Measurements from ENCODE around the gene GID4. TPM values are rescaled to one million over a fixed set of nuclear protein-coding genes. Genes with fewer than 3 reads are reported as not detected.

GID4 gene
- total and polyA plus RNA-seq, 2 of the 13 experiments (the other 11 are each of a cell fraction or from before 2014, with no cell fraction given) = 4.3 to 6.1 TPM

DNA sequence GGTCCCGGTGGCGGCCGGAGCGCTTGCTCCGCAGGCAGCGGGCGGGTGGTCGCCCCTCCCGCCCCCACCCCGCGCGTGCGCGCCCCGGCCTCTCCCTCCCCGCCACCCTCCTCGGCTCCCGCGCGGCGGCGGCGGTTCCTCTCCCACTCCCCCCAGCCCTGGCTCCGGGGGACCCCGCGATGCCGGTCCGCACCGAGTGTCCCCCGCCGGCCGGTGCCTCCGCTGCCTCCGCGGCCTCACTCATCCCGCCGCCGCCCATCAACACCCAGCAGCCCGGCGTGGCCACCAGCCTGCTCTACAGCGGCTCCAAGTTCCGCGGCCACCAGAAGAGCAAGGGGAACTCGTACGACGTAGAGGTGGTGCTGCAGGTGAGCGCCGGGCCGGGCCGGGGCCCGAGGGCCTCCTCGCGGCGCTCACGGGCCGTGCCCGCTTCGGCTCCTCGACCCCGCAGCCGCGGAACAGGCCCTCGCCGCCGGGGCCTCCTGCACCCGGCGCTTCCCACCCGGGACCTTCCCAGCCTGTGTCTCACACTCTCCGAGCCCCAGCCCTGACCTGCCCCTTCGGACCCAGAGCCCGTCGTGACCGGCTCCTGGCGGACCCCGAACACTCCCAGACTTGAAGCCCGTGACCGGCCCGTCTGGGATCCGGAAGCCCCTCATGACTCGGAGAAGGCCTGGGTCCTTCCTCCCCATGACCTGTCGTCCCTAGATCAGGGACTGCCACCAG, 490 bp downstream of the GID4 start (continued):
- TF ChIP-seq, protein P1, sequence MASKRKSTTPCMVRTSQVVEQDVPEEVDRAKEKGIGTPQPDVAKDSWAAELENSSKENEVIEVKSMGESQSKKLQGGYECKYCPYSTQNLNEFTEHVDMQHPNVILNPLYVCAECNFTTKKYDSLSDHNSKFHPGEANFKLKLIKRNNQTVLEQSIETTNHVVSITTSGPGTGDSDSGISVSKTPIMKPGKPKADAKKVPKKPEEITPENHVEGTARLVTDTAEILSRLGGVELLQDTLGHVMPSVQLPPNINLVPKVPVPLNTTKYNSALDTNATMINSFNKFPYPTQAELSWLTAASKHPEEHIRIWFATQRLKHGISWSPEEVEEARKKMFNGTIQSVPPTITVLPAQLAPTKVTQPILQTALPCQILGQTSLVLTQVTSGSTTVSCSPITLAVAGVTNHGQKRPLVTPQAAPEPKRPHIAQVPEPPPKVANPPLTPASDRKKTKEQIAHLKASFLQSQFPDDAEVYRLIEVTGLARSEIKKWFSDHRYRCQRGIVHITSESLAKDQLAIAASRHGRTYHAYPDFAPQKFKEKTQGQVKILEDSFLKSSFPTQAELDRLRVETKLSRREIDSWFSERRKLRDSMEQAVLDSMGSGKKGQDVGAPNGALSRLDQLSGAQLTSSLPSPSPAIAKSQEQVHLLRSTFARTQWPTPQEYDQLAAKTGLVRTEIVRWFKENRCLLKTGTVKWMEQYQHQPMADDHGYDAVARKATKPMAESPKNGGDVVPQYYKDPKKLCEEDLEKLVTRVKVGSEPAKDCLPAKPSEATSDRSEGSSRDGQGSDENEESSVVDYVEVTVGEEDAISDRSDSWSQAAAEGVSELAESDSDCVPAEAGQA (IDR thresholded peaks at IDR 0.05; ENCODE audit: low read depth) = no peak
- TF ChIP-seq, protein P1 (CRISPR knock-in tag; IDR thresholded peaks at IDR 0.05; ENCODE audit: borderline replicate concordance) = 0 out of 2 replicates have a peak, but pooled peaks have one; percentile 3
- peak; percentile 43; the same call in 1 of the 2 replicates for TF ChIP-seq ZNF777 (CRISPR knock-in tag; IDR thresholded peaks at IDR 0.05)

DNA sequence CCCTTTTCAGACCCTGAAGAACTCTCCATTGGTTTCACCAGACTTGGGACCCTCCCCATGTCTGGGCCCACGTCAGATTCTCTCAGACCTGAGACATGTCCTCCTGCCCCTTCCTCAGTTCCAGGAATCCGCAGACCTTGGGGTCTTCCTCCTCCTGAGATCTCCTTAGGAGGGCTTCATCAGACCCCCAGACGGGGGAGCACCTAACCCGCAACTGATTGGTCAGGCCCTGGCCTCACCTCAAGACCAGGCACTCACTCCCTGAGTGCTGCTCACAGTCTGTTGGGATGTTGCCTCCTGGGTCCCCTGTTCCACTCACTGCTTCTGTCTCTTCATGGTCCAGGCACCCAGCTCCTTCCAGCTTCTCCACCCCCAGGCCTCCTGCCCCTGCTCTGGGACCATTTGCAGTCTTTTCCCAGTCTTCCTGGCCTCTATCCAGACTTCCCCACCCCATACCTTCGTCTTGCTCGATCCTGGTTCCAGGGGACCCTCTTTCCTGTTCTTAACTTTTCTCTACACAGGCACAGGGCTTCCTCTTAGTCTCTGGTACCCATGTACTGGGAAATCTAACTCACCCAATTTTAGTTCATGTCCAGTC, 1.2 kb downstream of the GID4 start:
- peaks cover 21% of the 10 kb centered on the region for H3K79me2 ChIP-seq (ENCODE audit: insufficient read depth, low read length)
- ATAC-seq (peak; percentile 11; the same call in 1 of the 3 replicates), FAIRE-seq (no peak), DNase-seq (ENCODE audit: low spot score) (no peak)
- H3K9ac ChIP-seq (ENCODE audit: insufficient read depth, low read depth, low read length) = peak overlapping the region; percentile 81
- H3K4me1 ChIP-seq (ENCODE audit: insufficient read depth, low read length) = peaks cover 60% of the 10 kb centered on the region
- H3K36me3 ChIP-seq (replicated peaks in 1 of 2; ENCODE audit: control insufficient read depth in 1 of 2, insufficient read depth in 2 of 2, low read length in 2 of 2) = 0 out of 5 replicates have a peak, but pooled peaks cover 0 to 1% of the 10 kb centered on the region in 2 experiments
- 25% methylated on average over 4 of the region's 6 CpGs for WGBS (ENCODE audit: low lambda C conversion rate)
- peak overlapping the region; percentile 73 to 89 (median 89) for H3K4me3 ChIP-seq (replicated peaks in 1 of 3; ENCODE audit: insufficient read depth in 1 of 3, low read depth in 2 of 3, low read length in 3 of 3)
- no peak overlapping the region for H2AFZ ChIP-seq (ENCODE audit: low read length)
- peak overlapping the region; percentile 81 for H3K4me2 ChIP-seq (ENCODE audit: low read depth, low read length)
- intact Hi-C loops (cut with micrococcal nuclease; ENCODE audit: unreplicated experiment) (no loop called here), in situ Hi-C loops (cut with HindIII; ENCODE audit: extremely low pct_ligation_motif_present, low pct_unique_long_range_greater_than_20kb) (no loop called here)
- no peaks in the 10 kb centered on the region; a peak in 1 of 5 replicates for H3K27me3 ChIP-seq (ENCODE audit: control insufficient read depth in 1 of 2, insufficient read depth in 2 of 2, low read length in 2 of 2)
- H4K20me1 ChIP-seq (ENCODE audit: insufficient read depth, low read length) = no peaks in the 10 kb centered on the region; the same call in 1 of the 2 replicates
- ChIA-PET CTCF (ENCODE audit: low intra/inter-chr PET ratio, low total read pairs) (no interaction called here), POLR2A (no interaction called here)
- peak overlapping the region; percentile 55 for H3K27ac ChIP-seq (ENCODE audit: extremely low read length, insufficient read depth, low read length)
- no peaks in the 10 kb centered on the region for H3K9me3 ChIP-seq (ENCODE audit: low read length)
- BruUV-seq (replicated peaks) = no TSS peak
- 0 out of 2 replicates have a peak, but pooled peaks have one; percentile 20 for TF ChIP-seq SP4 (CRISPR knock-in tag; IDR thresholded peaks at IDR 0.05)
- TF ChIP-seq, protein P2, sequence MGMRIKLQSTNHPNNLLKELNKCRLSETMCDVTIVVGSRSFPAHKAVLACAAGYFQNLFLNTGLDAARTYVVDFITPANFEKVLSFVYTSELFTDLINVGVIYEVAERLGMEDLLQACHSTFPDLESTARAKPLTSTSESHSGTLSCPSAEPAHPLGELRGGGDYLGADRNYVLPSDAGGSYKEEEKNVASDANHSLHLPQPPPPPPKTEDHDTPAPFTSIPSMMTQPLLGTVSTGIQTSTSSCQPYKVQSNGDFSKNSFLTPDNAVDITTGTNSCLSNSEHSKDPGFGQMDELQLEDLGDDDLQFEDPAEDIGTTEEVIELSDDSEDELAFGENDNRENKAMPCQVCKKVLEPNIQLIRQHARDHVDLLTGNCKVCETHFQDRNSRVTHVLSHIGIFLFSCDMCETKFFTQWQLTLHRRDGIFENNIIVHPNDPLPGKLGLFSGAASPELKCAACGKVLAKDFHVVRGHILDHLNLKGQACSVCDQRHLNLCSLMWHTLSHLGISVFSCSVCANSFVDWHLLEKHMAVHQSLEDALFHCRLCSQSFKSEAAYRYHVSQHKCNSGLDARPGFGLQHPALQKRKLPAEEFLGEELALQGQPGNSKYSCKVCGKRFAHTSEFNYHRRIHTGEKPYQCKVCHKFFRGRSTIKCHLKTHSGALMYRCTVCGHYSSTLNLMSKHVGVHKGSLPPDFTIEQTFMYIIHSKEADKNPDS (CRISPR knock-in tag; IDR thresholded peaks at IDR 0.05) = no peak
- TF ChIP-seq NKX3-1 (CRISPR knock-in tag; IDR thresholded peaks at IDR 0.05) = no peak
- TF ChIP-seq, protein P3, sequence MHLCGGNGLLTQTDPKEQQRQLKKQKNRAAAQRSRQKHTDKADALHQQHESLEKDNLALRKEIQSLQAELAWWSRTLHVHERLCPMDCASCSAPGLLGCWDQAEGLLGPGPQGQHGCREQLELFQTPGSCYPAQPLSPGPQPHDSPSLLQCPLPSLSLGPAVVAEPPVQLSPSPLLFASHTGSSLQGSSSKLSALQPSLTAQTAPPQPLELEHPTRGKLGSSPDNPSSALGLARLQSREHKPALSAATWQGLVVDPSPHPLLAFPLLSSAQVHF (CRISPR knock-in tag; IDR thresholded peaks at IDR 0.05) = no peak
- TF ChIP-seq CEBPG (CRISPR knock-in tag; IDR thresholded peaks at IDR 0.05) = no peak
- TF ChIP-seq, protein P4, sequence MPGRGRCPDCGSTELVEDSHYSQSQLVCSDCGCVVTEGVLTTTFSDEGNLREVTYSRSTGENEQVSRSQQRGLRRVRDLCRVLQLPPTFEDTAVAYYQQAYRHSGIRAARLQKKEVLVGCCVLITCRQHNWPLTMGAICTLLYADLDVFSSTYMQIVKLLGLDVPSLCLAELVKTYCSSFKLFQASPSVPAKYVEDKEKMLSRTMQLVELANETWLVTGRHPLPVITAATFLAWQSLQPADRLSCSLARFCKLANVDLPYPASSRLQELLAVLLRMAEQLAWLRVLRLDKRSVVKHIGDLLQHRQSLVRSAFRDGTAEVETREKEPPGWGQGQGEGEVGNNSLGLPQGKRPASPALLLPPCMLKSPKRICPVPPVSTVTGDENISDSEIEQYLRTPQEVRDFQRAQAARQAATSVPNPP (CRISPR knock-in tag; IDR thresholded peaks at IDR 0.05) = no peak
- TF ChIP-seq NBN (conservative IDR thresholded peaks at IDR 0.05) = no peak
- 0 out of 2 replicates have a peak, but pooled peaks have one; percentile 30 for TF ChIP-seq ZNF350 (CRISPR knock-in tag; IDR thresholded peaks at IDR 0.05; ENCODE audit: borderline replicate concordance, low read depth)
- 0 out of 2 replicates have a peak, but pooled peaks have one; percentile 29 for TF ChIP-seq ZNF605 (CRISPR knock-in tag; IDR thresholded peaks at IDR 0.05)

Measured in HepG2 (cell line).